SK-N-MC (cell line): ENCODE results near the gene CCDC192.

Experiments used
- EZH2 ChIP-seq: fragments of 200-600 bp; sonication (generic); IDR thresholded peaks from one replicate; pipeline ENCODE4 v1.6.1; 2017; ENCODE audit warnings: antibody characterized with exemption
- FOXP2 ChIP-seq: optimal IDR thresholded peaks from 2 replicates; pipeline ENCODE3; 2011; ENCODE audit warnings: mild to moderate bottlenecking, moderate library complexity; ENCODE audit not compliant: insufficient read depth; ENCODE audit errors: extremely low read length, control extremely low read depth
- POLR2AphosphoS5 ChIP-seq: IDR thresholded peaks from 2 replicates; pipeline ENCODE4 v1.6.1; 2012; ENCODE audit warnings: mild to moderate bottlenecking, low read depth, low read length, borderline replicate concordance

DNA sequence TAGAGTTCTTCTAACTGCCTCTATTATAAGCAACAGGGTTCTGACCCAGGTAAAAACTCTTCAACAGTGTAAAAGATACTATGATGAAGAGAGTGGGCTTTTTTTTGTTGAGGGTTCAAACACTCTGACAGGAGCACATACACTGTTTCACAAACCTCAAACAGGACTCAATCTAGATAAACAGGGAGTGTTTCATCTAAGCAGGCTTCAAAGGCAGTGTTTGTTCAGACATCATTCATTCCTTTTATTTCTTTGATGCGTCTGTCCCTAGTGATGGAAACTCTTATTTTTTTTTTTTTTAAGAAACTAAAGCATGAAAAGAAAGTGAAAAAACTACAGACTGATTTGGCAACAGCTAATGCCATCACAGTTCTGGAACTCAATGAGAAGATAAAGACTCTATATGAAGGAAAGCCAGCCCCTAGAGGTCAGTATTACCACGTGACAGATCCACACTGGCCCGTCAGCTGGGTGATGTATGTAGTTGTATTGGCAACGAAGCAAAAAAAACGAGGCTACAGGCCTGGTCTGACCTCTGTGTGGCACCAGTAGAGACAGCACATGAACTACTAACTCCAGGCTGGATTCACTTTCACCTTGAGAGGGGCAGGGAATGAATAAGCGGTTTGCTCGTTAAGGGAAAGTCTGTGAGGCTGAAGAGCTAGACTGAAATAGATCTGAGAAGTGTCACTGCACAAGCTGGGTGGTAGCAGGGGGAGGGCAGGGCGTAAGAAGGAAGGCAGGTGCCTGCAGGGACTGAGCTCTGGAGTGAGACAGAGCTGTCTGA, 172.2 kb downstream of the CCDC192 start:
- TF ChIP-seq EZH2 = no peak
- no peak for TF ChIP-seq POLR2AphosphoS5
- no peak for TF ChIP-seq FOXP2
